Right atrium auricular region (tissue), 2 donors: ENCODE results near the gene SVIP. TPM values are rescaled to one million over a fixed set of nuclear protein-coding genes. Genes with fewer than 3 reads are reported as not detected.

Experiments used
- DNase-seq: peaks from one replicate; pipeline ENCODE4 v3.0.0-alpha.2; 2019; ENCODE audit warnings: low spot score
- H3K27ac ChIP-seq, 2 donors: fragments of 200-600 bp; sonication (generic); 1 replicate in 1 of 2; 2 replicates in 1 of 2; pipeline ENCODE4 v1.5.1; 2016 to 2019
- H3K27me3 ChIP-seq, 2 donors: fragments of 200-600 bp; sonication (generic); one replicate each; pipeline versions ENCODE4 v1.5.1 to v1.6.0; 2017 to 2019
- H3K36me3 ChIP-seq: fragments of 200-600 bp; sonication (generic); one replicate; pipeline ENCODE4 v1.5.1; 2016
- H3K4me1 ChIP-seq, 2 donors: fragments of 200-600 bp; sonication (generic); one replicate each; pipeline versions ENCODE4 v1.5.1 to v1.6.0; 2017 to 2019
- H3K4me3 ChIP-seq, 2 donors: fragments of 200-600 bp; sonication (generic); 1 replicate in 1 of 2; 2 replicates in 1 of 2; pipeline ENCODE4 v1.5.1; 2017 to 2019; ENCODE audit warnings: mild to moderate bottlenecking in 1 of 2, moderate library complexity in 1 of 2
- H3K9me3 ChIP-seq, 2 donors: fragments of 200-600 bp; sonication (generic); one replicate each; pipeline ENCODE4 v1.5.1; 2019
- total RNA-seq, 2 donors: library from RNA; depleted of rRNA; stranded (reverse); fragments of >200 nt; gene quantifications; one replicate each; pipeline ENCODE4 v1.1.0, GENCODE V29; 2016
- TF ChIP-seq, protein P1 (sequence below), 2 donors: fragments of 200-600 bp; sonication (generic); IDR thresholded peaks; one replicate each; pipeline ENCODE4 v1.5.1; 2019; ENCODE audit warnings: antibody characterized with exemption in 2 of 2

The SVIP gene
- total RNA-seq, 2 donors from 2014 or later: 13.1 to 13.9 TPM

DNA sequence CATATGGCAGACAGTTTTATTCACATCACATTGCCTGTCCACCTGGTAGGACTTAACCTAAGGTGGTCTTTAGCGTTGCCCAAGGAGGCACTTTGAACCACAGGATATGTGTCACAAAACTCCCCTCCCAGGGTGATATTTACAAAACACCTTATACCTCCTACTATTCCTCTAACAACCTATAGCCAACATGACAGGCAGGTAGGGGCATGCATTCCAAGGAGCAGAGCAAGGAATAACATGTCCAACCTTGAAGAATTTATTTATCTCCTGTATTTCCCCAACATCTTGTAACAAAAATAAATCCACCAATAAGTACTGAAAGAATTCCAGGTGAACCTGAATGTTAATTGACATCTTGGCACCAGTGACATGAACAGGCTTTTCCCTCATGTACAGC, 60.5 kb downstream of the SVIP start:
- no peaks in the 10 kb centered on the region for H3K4me1 ChIP-seq
- no peaks in the 10 kb centered on the region for H3K27me3 ChIP-seq
- TF ChIP-seq, protein P1, sequence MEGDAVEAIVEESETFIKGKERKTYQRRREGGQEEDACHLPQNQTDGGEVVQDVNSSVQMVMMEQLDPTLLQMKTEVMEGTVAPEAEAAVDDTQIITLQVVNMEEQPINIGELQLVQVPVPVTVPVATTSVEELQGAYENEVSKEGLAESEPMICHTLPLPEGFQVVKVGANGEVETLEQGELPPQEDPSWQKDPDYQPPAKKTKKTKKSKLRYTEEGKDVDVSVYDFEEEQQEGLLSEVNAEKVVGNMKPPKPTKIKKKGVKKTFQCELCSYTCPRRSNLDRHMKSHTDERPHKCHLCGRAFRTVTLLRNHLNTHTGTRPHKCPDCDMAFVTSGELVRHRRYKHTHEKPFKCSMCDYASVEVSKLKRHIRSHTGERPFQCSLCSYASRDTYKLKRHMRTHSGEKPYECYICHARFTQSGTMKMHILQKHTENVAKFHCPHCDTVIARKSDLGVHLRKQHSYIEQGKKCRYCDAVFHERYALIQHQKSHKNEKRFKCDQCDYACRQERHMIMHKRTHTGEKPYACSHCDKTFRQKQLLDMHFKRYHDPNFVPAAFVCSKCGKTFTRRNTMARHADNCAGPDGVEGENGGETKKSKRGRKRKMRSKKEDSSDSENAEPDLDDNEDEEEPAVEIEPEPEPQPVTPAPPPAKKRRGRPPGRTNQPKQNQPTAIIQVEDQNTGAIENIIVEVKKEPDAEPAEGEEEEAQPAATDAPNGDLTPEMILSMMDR (IDR thresholded peaks at IDR 0.05): no peak

More for the DNA sequence above, 60.5 kb downstream of the SVIP start:
- no peaks in the 10 kb centered on the region for H3K36me3 ChIP-seq
- no peak for DNase-seq
- no peaks in the 10 kb centered on the region for H3K9me3 ChIP-seq
- no peak overlapping the region for H3K4me3 ChIP-seq
- H3K27ac ChIP-seq: no peak overlapping the region

Other genes with a start within 250 kb of the SVIP start
- gene FANCF, start 204.0 kb downstream of the SVIP start, total RNA-seq: 1 to 10 TPM; 3.6 to 4.8 TPM
- gene GAS2, start 163.2 kb downstream of the SVIP start, total RNA-seq: 1 to 10 TPM; 6.5 to 9.7 TPM
- not detected for gene CCDC179, start 30.7 kb upstream of the SVIP start, total RNA-seq